ENCODE results near the gene SPATA12.
"Not testable (repeated sequence)": the region's sequence is repeated elsewhere in the genome, so short reads cannot be mapped to it uniquely, and the experiment has no call there.

SPATA12 gene

GRCh38 chr3:57078635-57079473 lies 18.4 kb downstream of the SPATA12 start:
- no peak for DNase-seq (ENCODE audit: low spot score)

GRCh38 chr3:57079474-57079831 lies 19.0 kb downstream of the SPATA12 start:
- no peak for TF ChIP-seq CTCF (IDR thresholded peaks at IDR 0.05; ENCODE audit: poor library complexity, severe bottlenecking)
- ATAC-seq (ENCODE audit: low read depth) = peak; percentile 10; the same call in 1 of the 3 replicates
- DNase-seq (ENCODE audit: low spot score) = no peak
- Histone ChIP-seq H3K27ac (ENCODE audit: poor library complexity, severe bottlenecking) (no peak overlapping the region), H3K4me1 (ENCODE audit: insufficient read depth, poor library complexity, severe bottlenecking) (no peaks in the 10 kb centered on the region), H3K27me3 (ENCODE audit: insufficient read depth, poor library complexity, severe bottlenecking) (no peaks in the 10 kb centered on the region), H3K4me3 (ENCODE audit: severe bottlenecking) (peak overlapping the region; percentile 45), H3K9me3 (ENCODE audit: severe bottlenecking) (peaks cover 2% of the 10 kb centered on the region), H3K36me3 (ENCODE audit: low read depth) (no peaks in the 10 kb centered on the region)

More at GRCh38 chr3:57078635-57079473, 18.4 kb downstream of the SPATA12 start:
- peak; percentile 32 for TF ChIP-seq CTCF (IDR thresholded peaks at IDR 0.05; ENCODE audit: poor library complexity, severe bottlenecking)
- no peaks in the 10 kb centered on the region for H3K4me1 ChIP-seq (ENCODE audit: insufficient read depth, poor library complexity, severe bottlenecking)
- no peaks in the 10 kb centered on the region for H3K27me3 ChIP-seq (ENCODE audit: insufficient read depth, poor library complexity, severe bottlenecking)
- H3K36me3 ChIP-seq (ENCODE audit: low read depth) = no peaks in the 10 kb centered on the region
- H3K4me3 ChIP-seq (ENCODE audit: severe bottlenecking) = peak overlapping the region; percentile 45
- peak; percentile 67 for ATAC-seq (ENCODE audit: low read depth)
- peaks cover 2% of the 10 kb centered on the region for H3K9me3 ChIP-seq (ENCODE audit: severe bottlenecking)
- H3K27ac ChIP-seq (ENCODE audit: poor library complexity, severe bottlenecking) = no peak overlapping the region

- ATAC-seq (ENCODE audit: low read depth) (no peak), DNase-seq (ENCODE audit: low spot score) (no peak)
- Histone ChIP-seq H3K4me1 (ENCODE audit: insufficient read depth, poor library complexity, severe bottlenecking) (no peaks in the 10 kb centered on the region), H3K4me3 (ENCODE audit: severe bottlenecking) (no peak overlapping the region), H3K27ac (ENCODE audit: poor library complexity, severe bottlenecking) (no peak overlapping the region), H3K36me3 (ENCODE audit: low read depth) (no peaks in the 10 kb centered on the region), H3K9me3 (ENCODE audit: severe bottlenecking) (peaks cover 2% of the 10 kb centered on the region), H3K27me3 (ENCODE audit: insufficient read depth, poor library complexity, severe bottlenecking) (no peaks in the 10 kb centered on the region)
- TF ChIP-seq CTCF (IDR thresholded peaks at IDR 0.05; ENCODE audit: poor library complexity, severe bottlenecking) = no peak
Observed at GRCh38 chr3:57080171-57080570, 19.7 kb downstream of the SPATA12 start.

- Histone ChIP-seq H3K27me3 (ENCODE audit: insufficient read depth, poor library complexity, severe bottlenecking) (no peaks in the 10 kb centered on the region), H3K36me3 (ENCODE audit: low read depth) (no peaks in the 10 kb centered on the region), H3K27ac (ENCODE audit: poor library complexity, severe bottlenecking) (no peak overlapping the region), H3K9me3 (ENCODE audit: severe bottlenecking) (peaks cover 2% of the 10 kb centered on the region), H3K4me3 (ENCODE audit: severe bottlenecking) (no peak overlapping the region), H3K4me1 (ENCODE audit: insufficient read depth, poor library complexity, severe bottlenecking) (no peaks in the 10 kb centered on the region)
- DNase-seq (ENCODE audit: low spot score) (no peak), ATAC-seq (ENCODE audit: low read depth) (no peak)
- no peak for TF ChIP-seq CTCF (IDR thresholded peaks at IDR 0.05; ENCODE audit: poor library complexity, severe bottlenecking)
Observed at GRCh38 chr3:57081173-57081572, 20.7 kb downstream of the SPATA12 start.

GRCh38 chr3:57082481-57082880 lies 22.0 kb downstream of the SPATA12 start:
- Histone ChIP-seq H3K27ac (ENCODE audit: poor library complexity, severe bottlenecking) (no peak overlapping the region), H3K27me3 (ENCODE audit: insufficient read depth, poor library complexity, severe bottlenecking) (no peaks in the 10 kb centered on the region), H3K4me1 (ENCODE audit: insufficient read depth, poor library complexity, severe bottlenecking) (no peaks in the 10 kb centered on the region), H3K4me3 (ENCODE audit: severe bottlenecking) (no peak overlapping the region), H3K9me3 (ENCODE audit: severe bottlenecking) (peaks cover 2% of the 10 kb centered on the region), H3K36me3 (ENCODE audit: low read depth) (no peaks in the 10 kb centered on the region)
- DNase-seq (ENCODE audit: low spot score) (no peak), ATAC-seq (ENCODE audit: low read depth) (no peak)
- no peak for TF ChIP-seq CTCF (IDR thresholded peaks at IDR 0.05; ENCODE audit: poor library complexity, severe bottlenecking)

GRCh38 chr3:57083266-57083995 lies 23.0 kb downstream of the SPATA12 start:
- not testable (repeated sequence) for H3K27me3 ChIP-seq (ENCODE audit: insufficient read depth, poor library complexity, severe bottlenecking); H3K4me1 ChIP-seq (ENCODE audit: insufficient read depth, poor library complexity, severe bottlenecking); H3K36me3 ChIP-seq (ENCODE audit: low read depth); H3K9me3 ChIP-seq (ENCODE audit: severe bottlenecking); H3K4me3 ChIP-seq (ENCODE audit: severe bottlenecking); ATAC-seq (ENCODE audit: low read depth); DNase-seq (ENCODE audit: low spot score); H3K27ac ChIP-seq (ENCODE audit: poor library complexity, severe bottlenecking)

All from RWPE2 (cell line).